Lung (tissue), 16 donors: ENCODE results near the gene RAI1. TPM values are rescaled to one million over a fixed set of nuclear protein-coding genes. Genes with fewer than 3 reads are reported as not detected.
"Not testable (repeated sequence)": the region's sequence is repeated elsewhere in the genome, so short reads cannot be mapped to it uniquely, and the experiment has no call there.

ENCODE experiments used
- ATAC-seq: fragments of 200-7000 bp; cut with Tn5 transposase; one replicate; pipeline ENCODE4 v1.9.1; 2020; ENCODE audit warnings: moderate number of reproducible peaks; ENCODE audit not compliant: insufficient read depth, low FRiP score
- DNase-seq, 3 donors: peaks; one replicate each; pipeline ENCODE4 v3.0.0-alpha.2; 2013 to 2017
- H3K27ac ChIP-seq, 2 donors: one replicate each; pipeline ENCODE4 v1.5.1; 2013; ENCODE audit warnings: mild to moderate bottlenecking in 2 of 2, moderate library complexity in 2 of 2, control low read depth in 1 of 2, inconsistent platforms in 1 of 2, low read depth in 1 of 2, low read length in 1 of 2
- H3K27me3 ChIP-seq, 3 donors: one replicate each; pipeline ENCODE4 v1.5.1; 2013; ENCODE audit warnings: low read length in 2 of 3; ENCODE audit not compliant: control insufficient read depth in 3 of 3, insufficient read depth in 3 of 3
- H3K36me3 ChIP-seq, 4 donors: one replicate each; pipeline ENCODE4 v1.5.1; 2013; ENCODE audit warnings: low read length in 4 of 4, mild to moderate bottlenecking in 1 of 4, moderate library complexity in 1 of 4; ENCODE audit not compliant: control insufficient read depth in 4 of 4, insufficient read depth in 4 of 4
- H3K4me1 ChIP-seq, 5 donors: one replicate each; pipeline ENCODE4 v1.5.1; 2013; ENCODE audit warnings: low read length in 5 of 5, mild to moderate bottlenecking in 2 of 5, moderate library complexity in 1 of 5; ENCODE audit not compliant: control insufficient read depth in 5 of 5, insufficient read depth in 5 of 5
- H3K4me3 ChIP-seq: one replicate; pipeline ENCODE4 v1.5.1; 2013; ENCODE audit warnings: mild to moderate bottlenecking, control low read depth, moderate library complexity
- H3K9ac ChIP-seq, 2 donors: one replicate each; pipeline ENCODE4 v1.5.1; 2013; ENCODE audit warnings: low read length in 2 of 2, control low read depth in 1 of 2; ENCODE audit not compliant: insufficient read depth in 1 of 2
- H3K9me3 ChIP-seq, 4 donors: one replicate each; pipeline ENCODE4 v1.5.1; 2013; ENCODE audit warnings: low read length in 3 of 4, mild to moderate bottlenecking in 1 of 4, moderate library complexity in 1 of 4; ENCODE audit not compliant: control insufficient read depth in 4 of 4, insufficient read depth in 3 of 4
- WGBS, 2 donors: extraction: QIAGEN DNeasy Blood & Tissue Kit; methylation state at CpG; one replicate each; pipeline ENCODE4 v1.1.7; 2013; 5-methylcytosine and 5-hydroxymethylcytosine counted together
- long read RNA-seq, 5 donors: transcript quantifications; one replicate each; lab custom pipeline, GENCODE V29; 2026
- polyA plus RNA-seq, 2 donors: library from polyadenylated mRNA; stranded (reverse); fragments of 200-250 nt; gene quantifications; one replicate each; pipeline ENCODE4 v1.2.1, GENCODE V29; 2013
- total RNA-seq, 2 donors: library from RNA; depleted of rRNA in 1 of 2; stranded (reverse); fragments of >200 nt in 1 of 2; gene quantifications; one replicate each; pipeline ENCODE4 v1.2.1, GENCODE V29; 2014 to 2021
- TF ChIP-seq, protein P1 (sequence below): IDR thresholded peaks from 2 replicates; pipeline ENCODE4 v1.5.1; 2012; ENCODE audit warnings: mild to moderate bottlenecking; ENCODE audit errors: control extremely low read depth, extremely low read depth
- donor health status: control.
- donor health status: control.
- donor health status: Bipolar disorder and iron deficiency.
- donor health status: healthy.
- donor health status: DM: yes; HTN: yes; CAD: no.

RAI1 gene, protein sequence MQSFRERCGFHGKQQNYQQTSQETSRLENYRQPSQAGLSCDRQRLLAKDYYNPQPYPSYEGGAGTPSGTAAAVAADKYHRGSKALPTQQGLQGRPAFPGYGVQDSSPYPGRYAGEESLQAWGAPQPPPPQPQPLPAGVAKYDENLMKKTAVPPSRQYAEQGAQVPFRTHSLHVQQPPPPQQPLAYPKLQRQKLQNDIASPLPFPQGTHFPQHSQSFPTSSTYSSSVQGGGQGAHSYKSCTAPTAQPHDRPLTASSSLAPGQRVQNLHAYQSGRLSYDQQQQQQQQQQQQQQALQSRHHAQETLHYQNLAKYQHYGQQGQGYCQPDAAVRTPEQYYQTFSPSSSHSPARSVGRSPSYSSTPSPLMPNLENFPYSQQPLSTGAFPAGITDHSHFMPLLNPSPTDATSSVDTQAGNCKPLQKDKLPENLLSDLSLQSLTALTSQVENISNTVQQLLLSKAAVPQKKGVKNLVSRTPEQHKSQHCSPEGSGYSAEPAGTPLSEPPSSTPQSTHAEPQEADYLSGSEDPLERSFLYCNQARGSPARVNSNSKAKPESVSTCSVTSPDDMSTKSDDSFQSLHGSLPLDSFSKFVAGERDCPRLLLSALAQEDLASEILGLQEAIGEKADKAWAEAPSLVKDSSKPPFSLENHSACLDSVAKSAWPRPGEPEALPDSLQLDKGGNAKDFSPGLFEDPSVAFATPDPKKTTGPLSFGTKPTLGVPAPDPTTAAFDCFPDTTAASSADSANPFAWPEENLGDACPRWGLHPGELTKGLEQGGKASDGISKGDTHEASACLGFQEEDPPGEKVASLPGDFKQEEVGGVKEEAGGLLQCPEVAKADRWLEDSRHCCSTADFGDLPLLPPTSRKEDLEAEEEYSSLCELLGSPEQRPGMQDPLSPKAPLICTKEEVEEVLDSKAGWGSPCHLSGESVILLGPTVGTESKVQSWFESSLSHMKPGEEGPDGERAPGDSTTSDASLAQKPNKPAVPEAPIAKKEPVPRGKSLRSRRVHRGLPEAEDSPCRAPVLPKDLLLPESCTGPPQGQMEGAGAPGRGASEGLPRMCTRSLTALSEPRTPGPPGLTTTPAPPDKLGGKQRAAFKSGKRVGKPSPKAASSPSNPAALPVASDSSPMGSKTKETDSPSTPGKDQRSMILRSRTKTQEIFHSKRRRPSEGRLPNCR (N-terminal part only)
- 10 to 100 TPM; 41.6 to 44.4 TPM for total RNA-seq
- polyA plus RNA-seq, result 10 to 100 TPM; 14.5 to 15.1 TPM
- long read RNA-seq, donor 1, transcript RAI1-206 (2 exons, 489 nt), result major isoform, 5 of 50 reads
- long read RNA-seq, donor 1, partial matches to known transcripts, result 45 of 50 reads
- long read RNA-seq, donor 1, other reads (novel, unspliced or antisense), result 0 of 50 reads
- long read RNA-seq, donor 2, partial matches to known transcripts, result 16 of 19 reads
- long read RNA-seq, donor 2, other reads (novel, unspliced or antisense), result 0 of 19 reads
- long read RNA-seq, donor 3, partial matches to known transcripts, result 19 of 20 reads
- long read RNA-seq, donor 3, other reads (novel, unspliced or antisense), result 0 of 20 reads
- long read RNA-seq, donor 4, partial matches to known transcripts, result 12 of 14 reads
- long read RNA-seq, donor 4, other reads (novel, unspliced or antisense), result 0 of 14 reads
- long read RNA-seq, donor 5, partial matches to known transcripts, result 80 of 85 reads
- long read RNA-seq, donor 5, other reads (novel, unspliced or antisense), result 0 of 85 reads

DNA sequence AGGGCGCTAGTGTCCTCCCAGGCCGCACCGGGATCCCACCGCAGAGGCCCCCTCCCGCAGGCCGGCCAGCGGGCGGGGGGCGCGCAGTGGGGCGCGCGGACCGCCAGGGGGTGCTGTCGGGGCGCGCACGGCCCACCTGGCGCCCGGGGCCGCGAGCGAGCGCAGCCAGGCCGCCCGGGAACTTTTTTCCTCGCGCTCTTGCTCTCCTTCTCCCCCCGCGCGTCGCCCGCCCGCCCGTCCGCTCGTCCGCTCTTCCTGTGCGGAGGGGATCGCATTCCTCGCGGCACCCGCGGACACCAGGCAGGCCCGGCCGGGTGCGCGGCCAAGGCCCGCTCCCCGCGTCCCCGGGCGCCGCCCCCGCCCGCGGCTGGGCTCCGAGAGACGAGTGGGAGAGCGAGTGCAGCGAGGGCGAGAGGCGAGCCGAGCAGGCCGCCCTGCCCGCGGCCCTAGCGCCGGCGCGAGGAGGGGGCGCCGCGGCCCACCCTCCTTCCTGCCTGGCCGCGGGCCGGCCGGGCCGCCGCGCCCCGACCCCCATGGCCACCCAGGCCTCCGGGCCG, at the start of gene RAI1:
TSS of gene RAI1 (plus strand) at position 272 of the 557 bp plus-strand sequence. CDS start 111,491 bp downstream, outside the sequence.
- H3K27ac ChIP-seq, result peak within 1 kb of the TSS; percentile 91 to 93
- ATAC-seq (peak; percentile 72), DNase-seq (peak; percentile 88 to 92 (median 89))
- H3K4me3 ChIP-seq, result peak within 1 kb of the TSS; percentile 61
- WGBS, 2 donors, result 0 to 1% methylated on average over 51 to 83 of the region's 84 CpGs
- H3K9ac ChIP-seq, result peak within 1 kb of the TSS in 1 of 2 donors; percentile 42
- no peaks in the 10 kb centered on the region for H3K27me3 ChIP-seq
- H3K36me3 ChIP-seq, result no peaks in the 10 kb centered on the region
- H3K9me3 ChIP-seq, result no peaks in the 10 kb centered on the region
- TF ChIP-seq, protein P1, sequence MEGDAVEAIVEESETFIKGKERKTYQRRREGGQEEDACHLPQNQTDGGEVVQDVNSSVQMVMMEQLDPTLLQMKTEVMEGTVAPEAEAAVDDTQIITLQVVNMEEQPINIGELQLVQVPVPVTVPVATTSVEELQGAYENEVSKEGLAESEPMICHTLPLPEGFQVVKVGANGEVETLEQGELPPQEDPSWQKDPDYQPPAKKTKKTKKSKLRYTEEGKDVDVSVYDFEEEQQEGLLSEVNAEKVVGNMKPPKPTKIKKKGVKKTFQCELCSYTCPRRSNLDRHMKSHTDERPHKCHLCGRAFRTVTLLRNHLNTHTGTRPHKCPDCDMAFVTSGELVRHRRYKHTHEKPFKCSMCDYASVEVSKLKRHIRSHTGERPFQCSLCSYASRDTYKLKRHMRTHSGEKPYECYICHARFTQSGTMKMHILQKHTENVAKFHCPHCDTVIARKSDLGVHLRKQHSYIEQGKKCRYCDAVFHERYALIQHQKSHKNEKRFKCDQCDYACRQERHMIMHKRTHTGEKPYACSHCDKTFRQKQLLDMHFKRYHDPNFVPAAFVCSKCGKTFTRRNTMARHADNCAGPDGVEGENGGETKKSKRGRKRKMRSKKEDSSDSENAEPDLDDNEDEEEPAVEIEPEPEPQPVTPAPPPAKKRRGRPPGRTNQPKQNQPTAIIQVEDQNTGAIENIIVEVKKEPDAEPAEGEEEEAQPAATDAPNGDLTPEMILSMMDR, result peak; percentile 49
- H3K4me1 ChIP-seq, result peaks cover 9 to 34% (median 19%) of the 10 kb centered on the region in 5 donors

DNA sequence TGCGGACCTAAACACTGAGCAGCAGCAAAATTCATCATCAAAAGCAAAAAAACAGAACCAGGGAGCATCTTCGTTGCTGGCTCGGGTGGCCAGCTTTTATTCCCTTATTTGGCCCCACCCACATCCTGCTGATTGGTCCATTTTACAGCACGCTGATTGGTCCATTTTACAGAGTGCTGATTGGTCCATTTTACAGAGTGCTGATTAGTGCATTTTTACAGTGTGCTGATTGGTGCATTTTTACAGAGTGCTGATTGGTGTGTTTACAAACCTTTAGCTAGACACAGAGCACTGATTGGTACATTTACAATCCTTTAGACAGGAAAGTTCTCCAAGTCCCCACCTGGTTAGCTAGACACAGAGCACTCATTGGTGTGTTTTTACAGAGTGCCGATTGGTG, 48.6 kb upstream of the RAI1 start:
- not testable (repeated sequence) for H3K4me3 ChIP-seq, H3K27me3 ChIP-seq, H3K9me3 ChIP-seq, DNase-seq, ATAC-seq, H3K36me3 ChIP-seq, H3K27ac ChIP-seq, H3K9ac ChIP-seq
- peaks cover 0 to 15% (median 4%) of the 10 kb centered on the region in 5 donors for H3K4me1 ChIP-seq
- 81 to 84% methylated on average over 5 of the region's 5 CpGs for WGBS, 2 donors

DNA sequence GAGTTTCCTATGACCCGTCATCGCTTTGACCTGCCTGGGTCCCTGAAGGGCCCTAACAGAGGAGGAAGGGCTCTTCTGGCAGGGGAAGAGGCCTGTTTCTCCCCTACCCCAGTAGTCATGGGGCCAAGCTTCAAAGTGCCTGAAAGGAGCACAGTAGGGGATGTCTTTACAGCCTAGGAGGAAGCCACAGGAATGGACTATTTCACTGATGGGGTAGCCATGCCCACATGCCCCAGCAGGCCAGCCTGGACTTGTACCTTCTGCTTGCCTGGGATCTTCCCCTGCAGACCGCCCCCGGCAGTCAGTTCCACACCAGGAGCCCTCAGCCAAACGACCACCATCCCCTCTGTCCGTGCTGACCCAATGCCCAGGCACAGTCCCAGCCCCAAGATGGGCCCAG, 47.9 kb upstream of the RAI1 start:
- Histone ChIP-seq H3K27ac (no peak overlapping the region), H3K9me3 (peaks cover 0 to 2% (median 0%) of the 10 kb centered on the region in 4 donors), H3K4me3 (no peak overlapping the region), H3K36me3 (no peaks in the 10 kb centered on the region), H3K4me1 (peaks cover 0 to 16% (median 4%) of the 10 kb centered on the region in 5 donors), H3K27me3 (no peaks in the 10 kb centered on the region), H3K9ac (no peak overlapping the region)
- ATAC-seq, result no peak
- WGBS, 2 donors, result 90 to 94% methylated on average over 6 of the region's 6 CpGs
- TF ChIP-seq, protein P1, result no peak
- no peak for DNase-seq
